Activated CD8-positive, alpha-beta memory T cell treated with anti-CD3 and anti-CD28 coated beads, Interleukin-2, amount 50 U/mL, for 1 hour (primary cell): Measurements from ENCODE around the gene KAT2B.
"Not testable (repeated sequence)": the region's sequence is repeated elsewhere in the genome, so short reads cannot be mapped to it uniquely, and the experiment has no call there.

Experiments
- DNase-seq: peaks from one replicate; pipeline ENCODE4 v3.0.0-alpha.2; 2020; ENCODE audit errors: extremely low read depth

The KAT2B gene

GRCh38 chr3:20041197-20041780 lies 1.0 kb downstream of the KAT2B start:
- DNase-seq, result peak; percentile 33

- no peak for DNase-seq
These were observed 2.1 kb downstream of the KAT2B start for GRCh38 chr3:20042331-20042730.

GRCh38 chr3:20043396-20043795 lies 3.1 kb downstream of the KAT2B start:
- no peak for DNase-seq

GRCh38 chr3:20043825-20044224 lies 3.6 kb downstream of the KAT2B start:
- no peak for DNase-seq

GRCh38 chr3:20045141-20045540 lies 4.9 kb downstream of the KAT2B start:
- not testable (repeated sequence) for DNase-seq

GRCh38 chr3:20046556-20046955 lies 6.3 kb downstream of the KAT2B start:
- DNase-seq, result no peak

GRCh38 chr3:20047341-20047779 lies 7.1 kb downstream of the KAT2B start:
- DNase-seq, result no peak

GRCh38 chr3:20047976-20048883 lies 8.0 kb downstream of the KAT2B start:
- DNase-seq, result no peak

- no peak for DNase-seq
These were observed 11.0 kb downstream of the KAT2B start for GRCh38 chr3:20051123-20051806.

GRCh38 chr3:20052851-20053250 lies 12.6 kb downstream of the KAT2B start:
- DNase-seq, result no peak

- peak; percentile 53 for DNase-seq
These were observed 14.3 kb downstream of the KAT2B start for GRCh38 chr3:20054549-20054987.

- no peak for DNase-seq
These were observed 15.0 kb downstream of the KAT2B start for GRCh38 chr3:20055020-20055775.

- DNase-seq, result no peak
These were observed 15.6 kb downstream of the KAT2B start for GRCh38 chr3:20055842-20056241.

GRCh38 chr3:20056725-20057611 lies 16.7 kb downstream of the KAT2B start:
- no peak for DNase-seq

- DNase-seq, result no peak
These were observed 17.4 kb downstream of the KAT2B start for GRCh38 chr3:20057612-20058180.

- DNase-seq, result no peak
These were observed 19.7 kb downstream of the KAT2B start for GRCh38 chr3:20059929-20060328.

- DNase-seq, result no peak
These were observed 20.9 kb downstream of the KAT2B start for GRCh38 chr3:20060974-20061685.

- DNase-seq, result no peak
These were observed 22.8 kb downstream of the KAT2B start for GRCh38 chr3:20062996-20063395.

- no peak for DNase-seq
These were observed 24.1 kb downstream of the KAT2B start for GRCh38 chr3:20064387-20064786.
